Vagina (tissue), 2 donors: Measurements from ENCODE around the gene MDFIC.

ENCODE experiments used
- POLR2AphosphoS5 ChIP-seq, 2 donors: sonication (generic); formaldehyde crosslinking; IDR thresholded peaks; one replicate each; pipeline ENCODE4 v1.9.0; 2017; ENCODE audit warnings: antibody characterized with exemption in 2 of 2, mild to moderate bottlenecking in 2 of 2, low read depth in 1 of 2; ENCODE audit not compliant: insufficient read depth in 1 of 2
- TF ChIP-seq, protein P1 (sequence below), 3 experiments: fragments of 450-650 bp in 2 of 3; fragments of 200-600 bp in 1 of 3; sonication (generic) in 1 of 3; IDR thresholded peaks; one replicate each; pipeline ENCODE4 v1.5.1; 2017 to 2019; ENCODE audit warnings: antibody characterized with exemption in 3 of 3, mild to moderate bottlenecking in 2 of 3, moderate library complexity in 2 of 3

DNA sequence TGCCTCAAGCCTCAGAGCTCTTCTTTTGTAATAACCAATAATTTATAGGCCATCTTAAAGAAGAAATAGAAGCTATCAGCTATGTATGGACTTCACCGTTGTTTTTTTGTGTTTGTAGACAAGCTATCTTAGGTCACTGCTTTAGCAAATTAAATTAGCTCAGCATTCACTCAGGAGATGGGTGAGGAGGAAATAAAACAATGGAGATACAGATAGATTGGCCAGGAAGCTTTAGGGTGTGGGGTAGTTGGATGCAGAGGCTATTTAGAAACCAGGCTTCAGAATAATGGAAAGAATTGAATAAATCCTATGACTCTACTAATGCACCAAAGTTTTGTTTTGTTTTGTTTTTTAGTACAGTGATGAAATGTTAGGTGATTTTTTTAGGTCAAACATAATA lies 66.1 kb downstream of the MDFIC start:
- TF ChIP-seq, protein P1, sequence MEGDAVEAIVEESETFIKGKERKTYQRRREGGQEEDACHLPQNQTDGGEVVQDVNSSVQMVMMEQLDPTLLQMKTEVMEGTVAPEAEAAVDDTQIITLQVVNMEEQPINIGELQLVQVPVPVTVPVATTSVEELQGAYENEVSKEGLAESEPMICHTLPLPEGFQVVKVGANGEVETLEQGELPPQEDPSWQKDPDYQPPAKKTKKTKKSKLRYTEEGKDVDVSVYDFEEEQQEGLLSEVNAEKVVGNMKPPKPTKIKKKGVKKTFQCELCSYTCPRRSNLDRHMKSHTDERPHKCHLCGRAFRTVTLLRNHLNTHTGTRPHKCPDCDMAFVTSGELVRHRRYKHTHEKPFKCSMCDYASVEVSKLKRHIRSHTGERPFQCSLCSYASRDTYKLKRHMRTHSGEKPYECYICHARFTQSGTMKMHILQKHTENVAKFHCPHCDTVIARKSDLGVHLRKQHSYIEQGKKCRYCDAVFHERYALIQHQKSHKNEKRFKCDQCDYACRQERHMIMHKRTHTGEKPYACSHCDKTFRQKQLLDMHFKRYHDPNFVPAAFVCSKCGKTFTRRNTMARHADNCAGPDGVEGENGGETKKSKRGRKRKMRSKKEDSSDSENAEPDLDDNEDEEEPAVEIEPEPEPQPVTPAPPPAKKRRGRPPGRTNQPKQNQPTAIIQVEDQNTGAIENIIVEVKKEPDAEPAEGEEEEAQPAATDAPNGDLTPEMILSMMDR (IDR thresholded peaks at IDR 0.05), result no peak
- no peak for TF ChIP-seq POLR2AphosphoS5 (IDR thresholded peaks at IDR 0.05; ENCODE audit: insufficient read depth in 1 of 2, low read depth in 1 of 2)
